Inferior parietal cortex (tissue), 1 donor: ENCODE data around the gene MIR17HG.

ENCODE experiments used
- DNase-seq: peaks from one replicate; pipeline ENCODE4 v3.0.0-alpha.2; 2016; ENCODE audit errors: extremely low spot score

The MIR17HG gene

GRCh38 chr13:91368676-91369440, 21.4 kb downstream of the MIR17HG start:
- no peak for DNase-seq

- no peak for DNase-seq
Observed at GRCh38 chr13:91369441-91369831, 21.9 kb downstream of the MIR17HG start.

DNA sequence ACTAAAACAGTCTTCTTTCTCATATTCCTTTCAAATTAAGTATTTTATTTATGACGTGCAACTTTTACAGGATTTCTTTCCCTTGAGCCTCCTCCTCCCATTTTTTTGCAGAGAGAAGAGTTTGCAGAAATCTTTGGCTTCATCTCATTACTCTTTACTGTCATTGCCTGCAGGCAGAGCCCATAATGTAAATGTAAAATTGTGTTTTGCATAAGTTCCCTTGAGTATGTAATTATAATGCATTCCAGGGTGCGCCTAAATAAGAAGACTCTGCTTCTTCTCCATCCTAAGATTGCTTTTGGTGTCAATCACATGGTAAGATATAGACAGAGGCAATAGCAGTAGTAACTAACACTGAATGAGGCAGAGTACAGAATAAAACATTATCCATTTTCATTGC, 23.0 kb downstream of the MIR17HG start:
- no peak for DNase-seq

DNA sequence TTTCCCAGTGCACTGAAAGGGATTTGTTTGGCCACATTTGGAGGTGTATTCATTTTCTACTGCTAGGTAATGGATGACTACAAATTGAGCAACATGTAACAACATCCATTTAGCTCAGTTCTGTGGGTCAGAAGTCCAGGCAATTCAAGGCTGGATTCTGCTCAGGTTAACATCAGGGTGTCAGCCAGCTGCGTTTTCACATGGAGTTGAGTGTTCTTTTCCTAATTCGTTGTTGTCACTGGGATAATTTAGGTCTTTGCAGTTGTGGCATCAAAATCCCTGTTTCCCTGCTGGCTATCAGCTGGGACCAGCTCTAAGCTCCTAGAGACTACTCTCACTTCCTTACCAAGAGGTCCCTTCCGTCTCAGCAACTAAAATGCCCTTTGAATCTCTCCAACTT, 25.4 kb downstream of the MIR17HG start:
- DNase-seq, result no peak

DNA sequence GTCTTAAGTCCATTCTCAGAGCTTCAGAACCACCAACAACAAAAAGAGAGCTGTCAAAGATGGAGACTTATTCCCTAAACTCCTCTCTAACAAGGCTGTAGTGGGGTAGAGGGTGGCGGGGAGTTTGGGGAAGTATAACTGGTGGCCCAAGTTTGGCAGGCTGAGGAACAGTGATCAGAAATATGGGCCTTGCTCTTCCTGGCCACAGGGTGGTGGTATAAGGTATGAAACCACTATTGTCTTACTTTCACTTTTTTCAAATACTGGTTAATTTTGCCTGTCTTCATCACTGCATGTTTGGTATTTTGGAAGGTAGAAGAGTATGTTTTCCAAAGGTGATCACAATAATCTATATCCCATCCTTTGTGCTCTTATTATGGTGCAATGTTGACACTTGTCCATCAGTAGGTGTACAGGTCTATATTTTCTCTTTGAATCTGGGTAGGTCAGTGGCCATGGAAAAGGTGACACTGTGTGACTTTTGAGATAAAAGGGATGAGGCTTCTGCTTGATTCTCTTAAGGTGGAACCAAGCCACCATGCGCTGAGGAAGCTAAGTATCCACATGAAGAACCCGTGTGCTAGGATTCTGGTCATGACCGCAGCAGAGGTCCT, 27.7 kb downstream of the MIR17HG start:
- DNase-seq, result no peak

DNA sequence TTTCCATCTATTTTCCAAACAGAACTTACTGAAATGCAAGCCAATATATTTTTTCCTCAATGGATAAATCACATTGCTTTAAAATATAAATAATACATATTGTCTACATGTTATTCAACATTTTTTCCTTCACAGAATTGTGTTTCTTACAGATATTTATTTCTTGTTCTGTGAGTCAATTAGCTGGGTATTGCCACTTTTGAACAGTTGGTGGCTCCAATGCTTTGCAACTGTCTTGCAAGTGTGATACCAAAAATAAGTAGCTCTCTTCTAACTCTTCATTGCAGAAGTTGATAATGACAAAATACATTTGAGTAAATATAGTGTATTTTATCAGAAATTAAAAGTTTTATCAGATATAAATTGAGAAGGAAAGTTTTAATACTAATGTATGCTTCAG, 33.9 kb downstream of the MIR17HG start:
- DNase-seq, result peak; percentile 60

DNA sequence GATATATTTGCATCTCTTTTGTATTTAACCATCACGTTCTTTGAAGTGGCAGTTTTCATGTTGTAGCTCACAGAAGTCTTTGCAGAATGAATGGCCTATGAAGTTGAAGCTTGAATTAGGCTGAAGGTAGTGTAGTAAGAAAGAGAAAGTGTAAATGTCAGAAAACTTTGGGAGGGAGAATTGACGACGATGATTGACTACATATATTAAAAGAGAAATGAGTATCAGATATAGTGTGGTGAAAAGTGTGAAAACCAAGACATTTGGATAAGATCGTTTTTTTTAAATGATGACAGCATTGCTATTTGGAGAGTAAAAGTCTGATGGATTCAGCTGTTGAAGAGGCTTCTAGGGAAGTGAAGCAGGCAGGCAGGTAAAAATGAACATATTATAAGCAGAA, 36.3 kb downstream of the MIR17HG start:
- no peak for DNase-seq

GRCh38 chr13:91384896-91385295, 37.4 kb downstream of the MIR17HG start:
- DNase-seq, result no peak

- DNase-seq, result no peak
Observed at GRCh38 chr13:91389186-91389585, 41.7 kb downstream of the MIR17HG start.

GRCh38 chr13:91397595-91397994, 50.1 kb downstream of the MIR17HG start:
- no peak for DNase-seq

DNA sequence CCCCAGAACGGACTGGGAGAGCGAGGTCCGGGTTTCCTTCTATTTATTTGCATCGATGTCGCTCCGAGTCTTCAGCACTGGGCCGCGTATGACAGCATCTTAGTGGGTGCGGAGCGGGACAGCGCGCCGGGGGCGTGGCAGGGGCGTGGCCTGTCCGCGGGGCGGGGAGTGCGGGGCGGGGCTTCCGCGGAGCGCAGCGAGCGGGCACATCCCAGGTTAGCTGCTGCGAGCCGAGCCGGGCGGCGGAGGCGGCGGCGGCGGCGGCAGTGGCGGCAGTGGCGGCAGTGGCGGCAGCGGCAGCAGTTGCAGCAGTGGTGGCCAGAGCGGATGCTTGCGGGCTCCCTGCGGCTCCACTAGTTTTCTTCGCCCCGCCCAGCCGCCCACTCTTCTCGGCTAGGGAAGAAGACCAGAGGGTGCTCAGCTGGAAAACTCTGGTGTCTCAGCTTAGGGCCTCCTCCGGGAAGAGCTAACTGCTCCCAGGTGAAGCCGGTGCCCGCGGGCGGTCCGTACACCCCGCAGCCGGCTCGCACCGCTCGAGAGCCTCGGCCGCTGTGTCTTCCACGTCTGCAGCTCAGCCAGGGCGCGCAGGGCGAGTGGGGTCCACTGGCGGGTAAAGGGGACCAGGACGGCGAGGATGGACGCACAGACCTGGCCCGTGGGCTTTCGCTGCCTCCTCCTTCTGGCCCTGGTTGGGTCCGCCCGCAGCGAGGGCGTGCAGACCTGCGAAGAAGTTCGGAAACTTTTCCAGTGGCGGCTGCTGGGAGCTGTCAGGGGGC, 51.1 kb downstream of the MIR17HG start, which contains the start of gene GPC5:
GPC5 (plus strand) TSS at position 209 of the 776 bp plus-strand sequence.
- peak; percentile 70 for DNase-seq

GRCh38 chr13:91399189-91400062, 51.9 kb downstream of the MIR17HG start:
- DNase-seq, result peak; percentile 19

- peak; percentile 26 for DNase-seq
Observed at GRCh38 chr13:91400063-91400399, 52.5 kb downstream of the MIR17HG start.

- DNase-seq, result peak; percentile 20
Observed at GRCh38 chr13:91400671-91401070, 53.2 kb downstream of the MIR17HG start.

GRCh38 chr13:91401920-91402319, 54.4 kb downstream of the MIR17HG start:
- DNase-seq, result no peak
